Activated T-cell treated with anti-CD3 and anti-CD28 coated beads, Interleukin-2, amount 50 U/mL, for 1 hour (primary cell): ENCODE results near the gene CENPU.
"Not testable (repeated sequence)": the region's sequence is repeated elsewhere in the genome, so short reads cannot be mapped to it uniquely, and the experiment has no call there.

Source experiments
- DNase-seq: peaks from one replicate; pipeline ENCODE4 v3.0.0-alpha.2; 2020

CENPU gene

GRCh38 chr4:184733654-184734524 is at the start of gene CENPU:
CENPU (minus strand) TSS chr4:184734096; CDS start chr4:184734062, 34 bp downstream.
- DNase-seq: peak; percentile 95

GRCh38 chr4:184782731-184783373 is 49.0 kb upstream of the CENPU start:
- no peak for DNase-seq

- not testable (repeated sequence) for DNase-seq
These were observed 45.3 kb upstream of the CENPU start for GRCh38 chr4:184779160-184779559.

GRCh38 chr4:184778325-184778724 is 44.4 kb upstream of the CENPU start:
- no peak for DNase-seq

GRCh38 chr4:184776821-184777220 is 42.9 kb upstream of the CENPU start:
- DNase-seq: no peak

- no peak for DNase-seq
These were observed 42.1 kb upstream of the CENPU start for GRCh38 chr4:184775854-184776555.

- no peak for DNase-seq
These were observed 40.3 kb upstream of the CENPU start for GRCh38 chr4:184774152-184774551.

- DNase-seq: no peak
These were observed 37.5 kb upstream of the CENPU start for GRCh38 chr4:184771416-184771815.

GRCh38 chr4:184769141-184769765 is 35.4 kb upstream of the CENPU start:
- DNase-seq: no peak

- DNase-seq: no peak
These were observed 34.4 kb upstream of the CENPU start for GRCh38 chr4:184768296-184768695.

GRCh38 chr4:184766446-184766845 is 32.5 kb upstream of the CENPU start:
- no peak for DNase-seq

GRCh38 chr4:184765473-184766340 is 31.8 kb upstream of the CENPU start:
- DNase-seq: no peak

- DNase-seq: no peak
These were observed 30.7 kb upstream of the CENPU start for GRCh38 chr4:184764601-184765000.

GRCh38 chr4:184763150-184763780 is 29.4 kb upstream of the CENPU start:
- DNase-seq: no peak

- DNase-seq: peak; percentile 28
These were observed 28.2 kb upstream of the CENPU start for GRCh38 chr4:184762100-184762499.

GRCh38 chr4:184760681-184761080 is 26.8 kb upstream of the CENPU start:
- DNase-seq: no peak

- DNase-seq: no peak
These were observed 23.9 kb upstream of the CENPU start for GRCh38 chr4:184757810-184758209.

GRCh38 chr4:184756399-184756798 is 22.5 kb upstream of the CENPU start:
- no peak for DNase-seq

- no peak for DNase-seq
These were observed 21.4 kb upstream of the CENPU start for GRCh38 chr4:184755278-184755677.

GRCh38 chr4:184752496-184753275 is 18.8 kb upstream of the CENPU start:
- no peak for DNase-seq

- no peak for DNase-seq
These were observed 17.7 kb upstream of the CENPU start for GRCh38 chr4:184751585-184751956.
